Measurements from ENCODE around the gene SIRT2. TPM values are rescaled to one million over a fixed set of nuclear protein-coding genes. Genes with fewer than 3 reads are reported as not detected.
A peak's percentile ranks its signal among the peaks of the same experiment; 100 is the strongest.
"Not testable (repeated sequence)": the region's sequence is repeated elsewhere in the genome, so short reads cannot be mapped to it uniquely, and the experiment has no call there.

Gene SIRT2
- total RNA-seq, 1 experiment from 2014 or later, result 51.7 TPM

- peaks cover 19% of the 10 kb centered on the region for H3K36me3 Mint-ChIP-seq (ENCODE audit: insufficient read depth, unreplicated experiment)
- H3K4me3 Mint-ChIP-seq (ENCODE audit: low read depth, unreplicated experiment), result no peak within 1 kb of the TSS
- peak; percentile 27 for DNase-seq
- H3K4me1 Mint-ChIP-seq (ENCODE audit: low read depth, unreplicated experiment), result peaks cover 8% of the 10 kb centered on the region
- H3K27ac Mint-ChIP-seq (ENCODE audit: unreplicated experiment), result no peak within 1 kb of the TSS
- no peaks in the 10 kb centered on the region for H3K27me3 Mint-ChIP-seq (ENCODE audit: unreplicated experiment)
- intact Hi-C loops (cut with micrococcal nuclease; ENCODE audit: unreplicated experiment), result no loop called here
- H3K9me3 Mint-ChIP-seq (ENCODE audit: low read depth, unreplicated experiment), result no peaks in the 10 kb centered on the region
- BruUV-seq (replicated peaks), result no TSS peak
- TF ChIP-seq CTCF (IDR thresholded peaks at IDR 0.05; ENCODE audit: unreplicated experiment), result no peak
- CTCF ChIA-PET, result interaction anchor here (0.6 to 1.9 kb wide), 4 partner anchors 8 to 53 kb away, joined by 3 to 5 read pairs (median 4); partner anchors contain the start of genes MRPS12 and SARS2
Measured at GRCh38 chr19:38877781-38878574, 21.4 kb downstream of the SIRT2 start, which contains the start of gene RINL. RINL (minus strand) TSS chr19:38878275; CDS start chr19:38876742, 1,533 bp downstream.

GRCh38 chr19:38875656-38876395 lies 23.6 kb downstream of the SIRT2 start:
- no peaks in the 10 kb centered on the region for H3K9me3 Mint-ChIP-seq (ENCODE audit: low read depth, unreplicated experiment)
- CTCF ChIA-PET, result interaction anchor here (0.7 kb wide), 1 partner anchor 1288 kb away, joined by 3 read pairs; no protein-coding TSS in a partner anchor
- peaks cover 11% of the 10 kb centered on the region for H3K36me3 Mint-ChIP-seq (ENCODE audit: insufficient read depth, unreplicated experiment)
- H3K27me3 Mint-ChIP-seq (ENCODE audit: unreplicated experiment), result no peaks in the 10 kb centered on the region
- H3K4me3 Mint-ChIP-seq (ENCODE audit: low read depth, unreplicated experiment), result no peak overlapping the region
- no peak for DNase-seq
- H3K27ac Mint-ChIP-seq (ENCODE audit: unreplicated experiment), result no peak overlapping the region
- H3K4me1 Mint-ChIP-seq (ENCODE audit: low read depth, unreplicated experiment), result peaks cover 8% of the 10 kb centered on the region
- TF ChIP-seq CTCF (IDR thresholded peaks at IDR 0.05; ENCODE audit: unreplicated experiment), result no peak
- BruUV-seq (replicated peaks), result no TSS peak
- intact Hi-C loops (cut with micrococcal nuclease; ENCODE audit: unreplicated experiment), result no loop called here

GRCh38 chr19:38873400-38873799 lies 26.0 kb downstream of the SIRT2 start:
- H3K4me3 Mint-ChIP-seq (ENCODE audit: low read depth, unreplicated experiment); H3K4me1 Mint-ChIP-seq (ENCODE audit: low read depth, unreplicated experiment); H3K27me3 Mint-ChIP-seq (ENCODE audit: unreplicated experiment); H3K36me3 Mint-ChIP-seq (ENCODE audit: insufficient read depth, unreplicated experiment); H3K9me3 Mint-ChIP-seq (ENCODE audit: low read depth, unreplicated experiment); intact Hi-C loops (cut with micrococcal nuclease; ENCODE audit: unreplicated experiment); BruUV-seq (replicated peaks); DNase-seq; H3K27ac Mint-ChIP-seq (ENCODE audit: unreplicated experiment): not testable (repeated sequence)
- CTCF ChIA-PET, result interaction anchor here (1.3 kb wide), 1 partner anchor 27 kb away, joined by 3 read pairs; the partner anchor contains the start of gene NFKBIB

GRCh38 chr19:38870612-38871011 lies 28.8 kb downstream of the SIRT2 start:
- no peaks in the 10 kb centered on the region for H3K36me3 Mint-ChIP-seq (ENCODE audit: insufficient read depth, unreplicated experiment)
- BruUV-seq (replicated peaks), result no TSS peak
- no peak overlapping the region for H3K27ac Mint-ChIP-seq (ENCODE audit: unreplicated experiment)
- CTCF ChIA-PET, result interaction anchor here (0.5 kb wide), 1 partner anchor 130 kb away, joined by 6 read pairs; no protein-coding TSS in a partner anchor
- no peaks in the 10 kb centered on the region for H3K9me3 Mint-ChIP-seq (ENCODE audit: low read depth, unreplicated experiment)
- TF ChIP-seq CTCF (IDR thresholded peaks at IDR 0.05; ENCODE audit: unreplicated experiment), result no peak
- no peaks in the 10 kb centered on the region for H3K27me3 Mint-ChIP-seq (ENCODE audit: unreplicated experiment)
- no peak for DNase-seq
- intact Hi-C loops (cut with micrococcal nuclease; ENCODE audit: unreplicated experiment), result no loop called here
- no peak overlapping the region for H3K4me3 Mint-ChIP-seq (ENCODE audit: low read depth, unreplicated experiment)
- H3K4me1 Mint-ChIP-seq (ENCODE audit: low read depth, unreplicated experiment), result peaks cover 5% of the 10 kb centered on the region
